WTC11 (cell line): ENCODE measurements around the gene CCSER1.

Source experiments
- FOXP1 ChIP-seq: sonication (generic); formaldehyde crosslinking; IDR thresholded peaks from 2 replicates; pipeline ENCODE4 v1.8.0; 2022; ENCODE audit warnings: missing genetic modification reagents, mild to moderate bottlenecking, moderate library complexity, borderline replicate concordance
- IRF2 ChIP-seq: sonication (generic); formaldehyde crosslinking; IDR thresholded peaks from 2 replicates; pipeline ENCODE4 v1.8.0; 2022; ENCODE audit warnings: low read depth, missing genetic modification reagents, borderline replicate concordance
- KAT7 ChIP-seq: sonication (generic); formaldehyde crosslinking; IDR thresholded peaks from 2 replicates; pipeline ENCODE4 v1.8.1; 2023; ENCODE audit warnings: missing genetic modification reagents, mild to moderate bottlenecking, borderline replicate concordance
- NFATC4 ChIP-seq: fragments of 250-450 bp; sonication (Bioruptor Pico); IDR thresholded peaks from 2 replicates; pipeline ENCODE4 v1.9.0; 2021; ENCODE audit warnings: mild to moderate bottlenecking
- NFYB ChIP-seq: sonication (generic); formaldehyde crosslinking; conservative IDR thresholded peaks from 2 replicates; pipeline ENCODE4 v1.8.0; 2022; ENCODE audit warnings: low read depth, missing genetic modification reagents
- TF ChIP-seq, protein P1 (sequence below): fragments of 200-600 bp; IDR thresholded peaks from 2 replicates; pipeline ENCODE4 v1.8.0; 2022; ENCODE audit warnings: antibody characterized with exemption
- TF ChIP-seq, protein P2 (sequence below): sonication (generic); formaldehyde crosslinking; IDR thresholded peaks from 2 replicates; pipeline ENCODE4 v1.8.1; 2023; ENCODE audit warnings: mild to moderate bottlenecking, missing genetic modification reagents, borderline replicate concordance
- TF ChIP-seq, protein P3 (sequence below): sonication (generic); formaldehyde crosslinking; IDR thresholded peaks from 2 replicates; pipeline ENCODE4 v1.8.1; 2023; ENCODE audit warnings: mild to moderate bottlenecking, missing genetic modification reagents, moderate library complexity
- TF ChIP-seq, protein P4 (sequence below): sonication (generic); formaldehyde crosslinking; IDR thresholded peaks from 2 replicates; pipeline ENCODE4 v1.8.1; 2023; ENCODE audit warnings: mild to moderate bottlenecking, missing genetic modification reagents, moderate library complexity
- TF ChIP-seq, protein P5 (sequence below): sonication (generic); formaldehyde crosslinking; IDR thresholded peaks from 2 replicates; pipeline ENCODE4 v1.8.1; 2022; ENCODE audit warnings: low read depth, missing genetic modification reagents, borderline replicate concordance
- TF ChIP-seq, protein P6 (sequence below): sonication (generic); formaldehyde crosslinking; IDR thresholded peaks from 2 replicates; pipeline ENCODE4 v1.8.0; 2022; ENCODE audit warnings: mild to moderate bottlenecking, missing genetic modification reagents

DNA sequence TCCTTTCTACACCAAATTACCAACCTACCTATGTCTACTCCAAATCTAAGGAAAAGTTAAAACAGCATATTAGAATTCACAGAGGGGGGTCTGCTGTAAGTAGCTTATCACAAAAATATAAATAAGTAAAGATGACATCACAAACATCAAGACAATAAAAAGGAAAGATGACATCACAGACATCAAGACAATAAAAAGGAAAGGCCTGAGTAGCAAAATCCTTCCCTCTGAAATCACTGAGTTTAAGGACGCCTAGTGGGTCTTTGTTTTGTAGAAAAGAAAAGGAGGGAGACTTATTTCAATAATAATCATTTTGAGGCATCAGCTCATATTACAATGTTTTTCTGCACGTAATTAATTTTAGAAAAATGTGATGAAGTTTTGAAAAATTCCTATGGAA is 1469.5 kb downstream of the CCSER1 start:
- TF ChIP-seq, protein P1, sequence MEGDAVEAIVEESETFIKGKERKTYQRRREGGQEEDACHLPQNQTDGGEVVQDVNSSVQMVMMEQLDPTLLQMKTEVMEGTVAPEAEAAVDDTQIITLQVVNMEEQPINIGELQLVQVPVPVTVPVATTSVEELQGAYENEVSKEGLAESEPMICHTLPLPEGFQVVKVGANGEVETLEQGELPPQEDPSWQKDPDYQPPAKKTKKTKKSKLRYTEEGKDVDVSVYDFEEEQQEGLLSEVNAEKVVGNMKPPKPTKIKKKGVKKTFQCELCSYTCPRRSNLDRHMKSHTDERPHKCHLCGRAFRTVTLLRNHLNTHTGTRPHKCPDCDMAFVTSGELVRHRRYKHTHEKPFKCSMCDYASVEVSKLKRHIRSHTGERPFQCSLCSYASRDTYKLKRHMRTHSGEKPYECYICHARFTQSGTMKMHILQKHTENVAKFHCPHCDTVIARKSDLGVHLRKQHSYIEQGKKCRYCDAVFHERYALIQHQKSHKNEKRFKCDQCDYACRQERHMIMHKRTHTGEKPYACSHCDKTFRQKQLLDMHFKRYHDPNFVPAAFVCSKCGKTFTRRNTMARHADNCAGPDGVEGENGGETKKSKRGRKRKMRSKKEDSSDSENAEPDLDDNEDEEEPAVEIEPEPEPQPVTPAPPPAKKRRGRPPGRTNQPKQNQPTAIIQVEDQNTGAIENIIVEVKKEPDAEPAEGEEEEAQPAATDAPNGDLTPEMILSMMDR = no peak
- TF ChIP-seq, protein P2, sequence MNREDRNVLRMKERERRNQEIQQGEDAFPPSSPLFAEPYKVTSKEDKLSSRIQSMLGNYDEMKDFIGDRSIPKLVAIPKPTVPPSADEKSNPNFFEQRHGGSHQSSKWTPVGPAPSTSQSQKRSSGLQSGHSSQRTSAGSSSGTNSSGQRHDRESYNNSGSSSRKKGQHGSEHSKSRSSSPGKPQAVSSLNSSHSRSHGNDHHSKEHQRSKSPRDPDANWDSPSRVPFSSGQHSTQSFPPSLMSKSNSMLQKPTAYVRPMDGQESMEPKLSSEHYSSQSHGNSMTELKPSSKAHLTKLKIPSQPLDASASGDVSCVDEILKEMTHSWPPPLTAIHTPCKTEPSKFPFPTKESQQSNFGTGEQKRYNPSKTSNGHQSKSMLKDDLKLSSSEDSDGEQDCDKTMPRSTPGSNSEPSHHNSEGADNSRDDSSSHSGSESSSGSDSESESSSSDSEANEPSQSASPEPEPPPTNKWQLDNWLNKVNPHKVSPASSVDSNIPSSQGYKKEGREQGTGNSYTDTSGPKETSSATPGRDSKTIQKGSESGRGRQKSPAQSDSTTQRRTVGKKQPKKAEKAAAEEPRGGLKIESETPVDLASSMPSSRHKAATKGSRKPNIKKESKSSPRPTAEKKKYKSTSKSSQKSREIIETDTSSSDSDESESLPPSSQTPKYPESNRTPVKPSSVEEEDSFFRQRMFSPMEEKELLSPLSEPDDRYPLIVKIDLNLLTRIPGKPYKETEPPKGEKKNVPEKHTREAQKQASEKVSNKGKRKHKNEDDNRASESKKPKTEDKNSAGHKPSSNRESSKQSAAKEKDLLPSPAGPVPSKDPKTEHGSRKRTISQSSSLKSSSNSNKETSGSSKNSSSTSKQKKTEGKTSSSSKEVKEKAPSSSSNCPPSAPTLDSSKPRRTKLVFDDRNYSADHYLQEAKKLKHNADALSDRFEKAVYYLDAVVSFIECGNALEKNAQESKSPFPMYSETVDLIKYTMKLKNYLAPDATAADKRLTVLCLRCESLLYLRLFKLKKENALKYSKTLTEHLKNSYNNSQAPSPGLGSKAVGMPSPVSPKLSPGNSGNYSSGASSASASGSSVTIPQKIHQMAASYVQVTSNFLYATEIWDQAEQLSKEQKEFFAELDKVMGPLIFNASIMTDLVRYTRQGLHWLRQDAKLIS (CRISPR knock-in tag) = no peak
- TF ChIP-seq, protein P3, sequence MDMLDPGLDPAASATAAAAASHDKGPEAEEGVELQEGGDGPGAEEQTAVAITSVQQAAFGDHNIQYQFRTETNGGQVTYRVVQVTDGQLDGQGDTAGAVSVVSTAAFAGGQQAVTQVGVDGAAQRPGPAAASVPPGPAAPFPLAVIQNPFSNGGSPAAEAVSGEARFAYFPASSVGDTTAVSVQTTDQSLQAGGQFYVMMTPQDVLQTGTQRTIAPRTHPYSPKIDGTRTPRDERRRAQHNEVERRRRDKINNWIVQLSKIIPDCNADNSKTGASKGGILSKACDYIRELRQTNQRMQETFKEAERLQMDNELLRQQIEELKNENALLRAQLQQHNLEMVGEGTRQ (CRISPR knock-in tag) = no peak
- TF ChIP-seq FOXP1 (CRISPR knock-in tag) (no peak), KAT7 (CRISPR knock-in tag) (no peak), NFYB (CRISPR knock-in tag) (no peak), IRF2 (CRISPR knock-in tag) (no peak), NFATC4 (no peak)
- TF ChIP-seq, protein P4, sequence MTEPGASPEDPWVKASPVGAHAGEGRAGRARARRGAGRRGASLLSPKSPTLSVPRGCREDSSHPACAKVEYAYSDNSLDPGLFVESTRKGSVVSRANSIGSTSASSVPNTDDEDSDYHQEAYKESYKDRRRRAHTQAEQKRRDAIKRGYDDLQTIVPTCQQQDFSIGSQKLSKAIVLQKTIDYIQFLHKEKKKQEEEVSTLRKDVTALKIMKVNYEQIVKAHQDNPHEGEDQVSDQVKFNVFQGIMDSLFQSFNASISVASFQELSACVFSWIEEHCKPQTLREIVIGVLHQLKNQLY (CRISPR knock-in tag) = no peak
- TF ChIP-seq, protein P5, sequence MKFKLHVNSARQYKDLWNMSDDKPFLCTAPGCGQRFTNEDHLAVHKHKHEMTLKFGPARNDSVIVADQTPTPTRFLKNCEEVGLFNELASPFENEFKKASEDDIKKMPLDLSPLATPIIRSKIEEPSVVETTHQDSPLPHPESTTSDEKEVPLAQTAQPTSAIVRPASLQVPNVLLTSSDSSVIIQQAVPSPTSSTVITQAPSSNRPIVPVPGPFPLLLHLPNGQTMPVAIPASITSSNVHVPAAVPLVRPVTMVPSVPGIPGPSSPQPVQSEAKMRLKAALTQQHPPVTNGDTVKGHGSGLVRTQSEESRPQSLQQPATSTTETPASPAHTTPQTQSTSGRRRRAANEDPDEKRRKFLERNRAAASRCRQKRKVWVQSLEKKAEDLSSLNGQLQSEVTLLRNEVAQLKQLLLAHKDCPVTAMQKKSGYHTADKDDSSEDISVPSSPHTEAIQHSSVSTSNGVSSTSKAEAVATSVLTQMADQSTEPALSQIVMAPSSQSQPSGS (CRISPR knock-in tag) = no peak
- TF ChIP-seq, protein P6, sequence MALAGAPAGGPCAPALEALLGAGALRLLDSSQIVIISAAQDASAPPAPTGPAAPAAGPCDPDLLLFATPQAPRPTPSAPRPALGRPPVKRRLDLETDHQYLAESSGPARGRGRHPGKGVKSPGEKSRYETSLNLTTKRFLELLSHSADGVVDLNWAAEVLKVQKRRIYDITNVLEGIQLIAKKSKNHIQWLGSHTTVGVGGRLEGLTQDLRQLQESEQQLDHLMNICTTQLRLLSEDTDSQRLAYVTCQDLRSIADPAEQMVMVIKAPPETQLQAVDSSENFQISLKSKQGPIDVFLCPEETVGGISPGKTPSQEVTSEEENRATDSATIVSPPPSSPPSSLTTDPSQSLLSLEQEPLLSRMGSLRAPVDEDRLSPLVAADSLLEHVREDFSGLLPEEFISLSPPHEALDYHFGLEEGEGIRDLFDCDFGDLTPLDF (CRISPR knock-in tag) = no peak
